Measurements from ENCODE around the gene UBE2U.

The UBE2U gene

DNA sequence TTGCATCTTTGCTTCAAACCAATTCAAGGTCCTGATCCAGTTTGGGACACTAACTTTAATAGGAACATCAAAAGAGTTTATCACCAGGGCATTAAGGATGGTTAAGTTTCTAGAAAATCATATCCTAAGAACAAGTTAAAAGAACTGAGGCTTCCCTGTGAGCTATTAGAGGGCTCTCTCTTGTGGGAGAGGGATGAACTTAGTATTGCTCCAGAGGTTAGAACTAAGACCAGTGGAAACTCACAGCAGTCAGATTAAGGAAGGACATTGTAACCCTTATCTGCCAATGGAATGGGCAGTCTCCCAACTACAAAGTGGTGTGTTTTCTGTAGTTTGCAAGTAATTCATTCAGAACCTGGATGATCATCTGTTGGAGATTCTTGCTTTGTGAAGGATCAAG, 36.8 kb downstream of the UBE2U start:
- H3K27me3 ChIP-seq (ENCODE audit: insufficient read depth, low read length) = no peaks in the 10 kb centered on the region
- no peak overlapping the region for H2AFZ ChIP-seq (ENCODE audit: low read length)
- no peaks in the 10 kb centered on the region for H3K79me2 ChIP-seq (ENCODE audit: insufficient read depth, low read length)
- H3F3A ChIP-seq (ENCODE audit: insufficient read depth, low read length) = no peaks in the 10 kb centered on the region
- no peak overlapping the region for H3K9ac ChIP-seq (ENCODE audit: low read length)
- no peak for TF ChIP-seq EZH2 (IDR thresholded peaks at IDR 0.05; ENCODE audit: borderline replicate concordance, low read length)
- TF ChIP-seq, protein P1, sequence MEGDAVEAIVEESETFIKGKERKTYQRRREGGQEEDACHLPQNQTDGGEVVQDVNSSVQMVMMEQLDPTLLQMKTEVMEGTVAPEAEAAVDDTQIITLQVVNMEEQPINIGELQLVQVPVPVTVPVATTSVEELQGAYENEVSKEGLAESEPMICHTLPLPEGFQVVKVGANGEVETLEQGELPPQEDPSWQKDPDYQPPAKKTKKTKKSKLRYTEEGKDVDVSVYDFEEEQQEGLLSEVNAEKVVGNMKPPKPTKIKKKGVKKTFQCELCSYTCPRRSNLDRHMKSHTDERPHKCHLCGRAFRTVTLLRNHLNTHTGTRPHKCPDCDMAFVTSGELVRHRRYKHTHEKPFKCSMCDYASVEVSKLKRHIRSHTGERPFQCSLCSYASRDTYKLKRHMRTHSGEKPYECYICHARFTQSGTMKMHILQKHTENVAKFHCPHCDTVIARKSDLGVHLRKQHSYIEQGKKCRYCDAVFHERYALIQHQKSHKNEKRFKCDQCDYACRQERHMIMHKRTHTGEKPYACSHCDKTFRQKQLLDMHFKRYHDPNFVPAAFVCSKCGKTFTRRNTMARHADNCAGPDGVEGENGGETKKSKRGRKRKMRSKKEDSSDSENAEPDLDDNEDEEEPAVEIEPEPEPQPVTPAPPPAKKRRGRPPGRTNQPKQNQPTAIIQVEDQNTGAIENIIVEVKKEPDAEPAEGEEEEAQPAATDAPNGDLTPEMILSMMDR (IDR thresholded peaks at IDR 0.05; ENCODE audit: low read length) = no peak
- no peaks in the 10 kb centered on the region for H4K20me1 ChIP-seq (ENCODE audit: insufficient read depth, low read length)
- H3K27ac ChIP-seq (ENCODE audit: low read depth, low read length, poor library complexity, severe bottlenecking) = no peak overlapping the region
- no peaks in the 10 kb centered on the region for H3K9me3 ChIP-seq (ENCODE audit: low read length)
- peaks cover 13% of the 10 kb centered on the region for H3K4me1 ChIP-seq (ENCODE audit: insufficient read depth, low read length, severe bottlenecking)
- no peaks in the 10 kb centered on the region for H3K9me2 ChIP-seq (ENCODE audit: low read depth, low read length)
- no peak overlapping the region for H3K4me2 ChIP-seq (ENCODE audit: low read length)
- no peak overlapping the region for H3K4me3 ChIP-seq (ENCODE audit: low read depth, low read length, poor library complexity, severe bottlenecking)
- H3K36me3 ChIP-seq (ENCODE audit: insufficient read depth, low read length) = no peaks in the 10 kb centered on the region

DNA sequence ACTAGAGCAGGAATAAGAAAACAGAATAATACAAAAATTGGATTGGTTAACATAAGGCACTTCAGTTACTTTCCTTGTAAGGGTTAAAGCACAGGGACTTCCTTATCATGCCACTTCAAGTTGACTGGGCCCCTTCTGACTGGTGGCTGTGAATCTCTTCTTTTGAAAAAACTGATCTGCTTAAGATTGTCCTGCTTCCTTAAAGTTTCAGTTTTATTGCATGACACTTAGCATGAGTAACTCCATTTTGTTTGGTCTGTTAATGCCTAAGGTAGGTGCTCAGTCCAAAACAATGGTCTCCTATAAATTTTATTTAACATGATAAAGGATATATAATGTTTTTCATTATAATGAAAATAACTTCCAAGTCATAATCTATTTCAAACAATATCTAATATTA, 37.6 kb downstream of the UBE2U start:
- no peak overlapping the region for H2AFZ ChIP-seq (ENCODE audit: low read length)
- no peak overlapping the region for H3K9ac ChIP-seq (ENCODE audit: low read length)
- H3K79me2 ChIP-seq (ENCODE audit: insufficient read depth, low read length) = no peaks in the 10 kb centered on the region
- H3F3A ChIP-seq (ENCODE audit: insufficient read depth, low read length) = no peaks in the 10 kb centered on the region
- no peaks in the 10 kb centered on the region for H3K9me2 ChIP-seq (ENCODE audit: low read depth, low read length)
- H3K4me3 ChIP-seq (ENCODE audit: low read depth, low read length, poor library complexity, severe bottlenecking) = no peak overlapping the region
- H3K27ac ChIP-seq (ENCODE audit: low read depth, low read length, poor library complexity, severe bottlenecking) = no peak overlapping the region
- no peaks in the 10 kb centered on the region for H3K27me3 ChIP-seq (ENCODE audit: insufficient read depth, low read length)
- no peaks in the 10 kb centered on the region for H3K36me3 ChIP-seq (ENCODE audit: insufficient read depth, low read length)
- no peak for TF ChIP-seq EZH2 (IDR thresholded peaks at IDR 0.05; ENCODE audit: borderline replicate concordance, low read length)
- TF ChIP-seq, protein P1 (IDR thresholded peaks at IDR 0.05; ENCODE audit: low read length) = no peak
- H3K9me3 ChIP-seq (ENCODE audit: low read length) = no peaks in the 10 kb centered on the region
- H4K20me1 ChIP-seq (ENCODE audit: insufficient read depth, low read length) = no peaks in the 10 kb centered on the region
- H3K4me1 ChIP-seq (ENCODE audit: insufficient read depth, low read length, severe bottlenecking) = peaks cover 20% of the 10 kb centered on the region
- H3K4me2 ChIP-seq (ENCODE audit: low read length) = no peak overlapping the region

DNA sequence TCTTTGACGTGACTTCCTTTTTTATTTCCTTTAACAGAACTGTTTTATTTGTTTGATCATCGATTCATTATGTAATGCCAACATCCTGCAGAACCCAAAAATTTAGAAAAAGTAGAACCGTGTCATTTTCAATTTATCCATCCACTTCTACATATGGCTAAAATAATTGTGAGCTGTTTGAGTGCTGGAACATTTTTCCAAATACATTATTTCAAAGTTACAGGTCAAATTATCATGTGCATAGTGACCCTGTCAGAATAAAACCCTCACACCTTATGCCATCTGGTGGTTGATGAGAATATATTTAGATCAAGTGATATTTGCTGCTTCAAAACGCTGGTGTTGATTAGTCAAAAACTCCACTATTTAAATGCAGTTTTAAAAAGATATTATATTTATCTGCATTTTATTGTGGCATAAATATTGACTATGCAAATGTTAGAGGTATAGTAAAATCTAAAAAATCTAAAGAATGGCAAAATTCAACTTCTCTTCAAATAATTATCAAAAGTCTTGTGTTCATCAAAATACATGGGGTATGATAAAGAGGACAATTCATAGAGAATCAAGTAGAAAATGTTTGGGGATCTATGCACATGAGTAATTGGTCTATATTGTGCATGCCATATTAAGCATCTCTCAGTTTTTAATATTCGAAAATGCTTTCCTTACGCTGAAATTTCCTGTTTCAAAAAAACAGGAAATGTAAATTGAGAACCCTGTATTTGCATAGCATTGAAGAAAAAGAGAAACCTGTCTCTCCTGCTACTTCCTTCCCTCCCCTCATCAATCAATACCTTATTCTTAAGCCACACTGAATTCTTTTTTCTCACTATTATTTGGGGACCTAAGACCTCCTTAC, 39.7 kb downstream of the UBE2U start:
- Histone ChIP-seq H4K20me1 (ENCODE audit: insufficient read depth, low read length) (no peaks in the 10 kb centered on the region), H3K79me2 (ENCODE audit: insufficient read depth, low read length) (no peaks in the 10 kb centered on the region), H3K4me1 (ENCODE audit: insufficient read depth, low read length, severe bottlenecking) (peaks cover 20% of the 10 kb centered on the region), H3K36me3 (ENCODE audit: insufficient read depth, low read length) (no peaks in the 10 kb centered on the region), H3K9me3 (ENCODE audit: low read length) (no peaks in the 10 kb centered on the region), H3K4me2 (ENCODE audit: low read length) (peak overlapping the region; percentile 51), H3K27ac (ENCODE audit: low read depth, low read length, poor library complexity, severe bottlenecking) (no peak overlapping the region), H3K4me3 (ENCODE audit: low read depth, low read length, poor library complexity, severe bottlenecking) (peak overlapping the region; percentile 15), H3F3A (ENCODE audit: insufficient read depth, low read length) (no peaks in the 10 kb centered on the region), H2AFZ (ENCODE audit: low read length) (peak overlapping the region; percentile 65), H3K27me3 (ENCODE audit: insufficient read depth, low read length) (no peaks in the 10 kb centered on the region), H3K9me2 (ENCODE audit: low read depth, low read length) (no peaks in the 10 kb centered on the region), H3K9ac (ENCODE audit: low read length) (no peak overlapping the region)
- TF ChIP-seq EZH2 (IDR thresholded peaks at IDR 0.05; ENCODE audit: borderline replicate concordance, low read length) = no peak
- TF ChIP-seq, protein P1 (IDR thresholded peaks at IDR 0.05; ENCODE audit: low read length) = peak; percentile 53; the same call in 1 of the 2 replicates
